ENCODE results near the gene OXCT1.
"Not testable (repeated sequence)": the region's sequence is repeated elsewhere in the genome, so short reads cannot be mapped to it uniquely, and the experiment has no call there.

The OXCT1 gene

GRCh38 chr5:41747708-41748107, 122.5 kb downstream of the OXCT1 start:
- no peak for DNase-seq
- in situ Hi-C loops (cut with MboI; ENCODE audit: low pct_unique_long_range_greater_than_20kb, low sequenced_read_pairs), result no loop called here

- in situ Hi-C loops (cut with MboI; ENCODE audit: low pct_unique_long_range_greater_than_20kb, low sequenced_read_pairs), result no loop called here
- no peak for DNase-seq
Measured at GRCh38 chr5:41747301-41747700, 122.9 kb downstream of the OXCT1 start.

- DNase-seq; in situ Hi-C loops (cut with MboI; ENCODE audit: low pct_unique_long_range_greater_than_20kb, low sequenced_read_pairs): not testable (repeated sequence)
Measured at GRCh38 chr5:41742608-41743007, 127.6 kb downstream of the OXCT1 start.

- no peak for DNase-seq
- in situ Hi-C loops (cut with MboI; ENCODE audit: low pct_unique_long_range_greater_than_20kb, low sequenced_read_pairs), result no loop called here
Measured at GRCh38 chr5:41738710-41739354, 131.4 kb downstream of the OXCT1 start.

- no peak for DNase-seq
- in situ Hi-C loops (cut with MboI; ENCODE audit: low pct_unique_long_range_greater_than_20kb, low sequenced_read_pairs), result no loop called here
Measured at GRCh38 chr5:41736641-41737040, 133.6 kb downstream of the OXCT1 start.

GRCh38 chr5:41735213-41735612, 135.0 kb downstream of the OXCT1 start:
- in situ Hi-C loops (cut with MboI; ENCODE audit: low pct_unique_long_range_greater_than_20kb, low sequenced_read_pairs), result no loop called here
- no peak for DNase-seq

GRCh38 chr5:41729381-41729780, 140.8 kb downstream of the OXCT1 start:
- DNase-seq; in situ Hi-C loops (cut with MboI; ENCODE audit: low pct_unique_long_range_greater_than_20kb, low sequenced_read_pairs): not testable (repeated sequence)

GRCh38 chr5:41728281-41728680, 141.9 kb downstream of the OXCT1 start:
- in situ Hi-C loops (cut with MboI; ENCODE audit: low pct_unique_long_range_greater_than_20kb, low sequenced_read_pairs), result no loop called here
- no peak for DNase-seq

GRCh38 chr5:41722359-41722950, 147.8 kb downstream of the OXCT1 start:
- no peak for DNase-seq
- in situ Hi-C loops (cut with MboI; ENCODE audit: low pct_unique_long_range_greater_than_20kb, low sequenced_read_pairs), result no loop called here

- no peak for DNase-seq
- in situ Hi-C loops (cut with MboI; ENCODE audit: low pct_unique_long_range_greater_than_20kb, low sequenced_read_pairs), result no loop called here
Measured at GRCh38 chr5:41721516-41721915, 148.7 kb downstream of the OXCT1 start.

GRCh38 chr5:41716382-41716781, 153.8 kb downstream of the OXCT1 start:
- in situ Hi-C loops (cut with MboI; ENCODE audit: low pct_unique_long_range_greater_than_20kb, low sequenced_read_pairs), result no loop called here
- DNase-seq, result no peak

GRCh38 chr5:41714446-41714845, 155.8 kb downstream of the OXCT1 start:
- in situ Hi-C loops (cut with MboI; ENCODE audit: low pct_unique_long_range_greater_than_20kb, low sequenced_read_pairs); DNase-seq: not testable (repeated sequence)

- in situ Hi-C loops (cut with MboI; ENCODE audit: low pct_unique_long_range_greater_than_20kb, low sequenced_read_pairs), result no loop called here
Measured at GRCh38 chr5:41708604-41708940, 161.7 kb downstream of the OXCT1 start.

GRCh38 chr5:41707853-41708603, 162.2 kb downstream of the OXCT1 start:
- in situ Hi-C loops (cut with MboI; ENCODE audit: low pct_unique_long_range_greater_than_20kb, low sequenced_read_pairs), result no loop called here
- peak; percentile 29 for DNase-seq

More at GRCh38 chr5:41708604-41708940, 161.7 kb downstream of the OXCT1 start:
- DNase-seq, result no peak

- DNase-seq, result peak; percentile 8
- in situ Hi-C loops (cut with MboI; ENCODE audit: low pct_unique_long_range_greater_than_20kb, low sequenced_read_pairs), result no loop called here
Measured at GRCh38 chr5:41695920-41696582, 174.2 kb downstream of the OXCT1 start.

GRCh38 chr5:41686767-41687166, 183.5 kb downstream of the OXCT1 start:
- in situ Hi-C loops (cut with MboI; ENCODE audit: low pct_unique_long_range_greater_than_20kb, low sequenced_read_pairs), result no loop called here
- peak; percentile 1 for DNase-seq

GRCh38 chr5:41686191-41686590, 184.0 kb downstream of the OXCT1 start:
- in situ Hi-C loops (cut with MboI; ENCODE audit: low pct_unique_long_range_greater_than_20kb, low sequenced_read_pairs), result no loop called here

GRCh38 chr5:41683181-41683580, 187.0 kb downstream of the OXCT1 start:
- in situ Hi-C loops (cut with MboI; ENCODE audit: low pct_unique_long_range_greater_than_20kb, low sequenced_read_pairs), result no loop called here
- no peak for DNase-seq

More at GRCh38 chr5:41686191-41686590, 184.0 kb downstream of the OXCT1 start:
- DNase-seq, result no peak

- in situ Hi-C loops (cut with MboI; ENCODE audit: low pct_unique_long_range_greater_than_20kb, low sequenced_read_pairs), result no loop called here
- DNase-seq, result no peak
Measured at GRCh38 chr5:41682641-41683040, 187.6 kb downstream of the OXCT1 start.

- no peak for DNase-seq
- in situ Hi-C loops (cut with MboI; ENCODE audit: low pct_unique_long_range_greater_than_20kb, low sequenced_read_pairs), result no loop called here
Measured at GRCh38 chr5:41681840-41682239, 188.4 kb downstream of the OXCT1 start.

Data from KBM-7 (cell line).